Motor neuron (in vitro differentiated cells): ENCODE measurements around the gene C4B. TPM values are rescaled to one million over a fixed set of nuclear protein-coding genes. Genes with fewer than 3 reads are reported as not detected.
"Not testable (repeated sequence)": the region's sequence is repeated elsewhere in the genome, so short reads cannot be mapped to it uniquely, and the experiment has no call there.

Experiments used
- ATAC-seq, 8 experiments: fragments of 200-7000 bp; cut with Tn5 transposase; replicated peaks in 6 of 8; 2 replicates each; pipeline ENCODE4 v1.8.0; 2021; ENCODE audit warnings: mild to moderate bottlenecking in 8 of 8, moderate library complexity in 8 of 8
- H3K27ac ChIP-seq, 2 donors: fragments of 250-450 bp; sonication (Bioruptor Pico); 2 replicates each; pipeline ENCODE4 v1.9.0; 2021; ENCODE audit warnings: antibody characterized with exemption in 2 of 2, mild to moderate bottlenecking in 2 of 2, moderate library complexity in 1 of 2
- H3K4me1 ChIP-seq, 2 donors: fragments of 250-450 bp; sonication (Bioruptor Pico); replicated peaks in 1 of 2; 2 replicates each; pipeline ENCODE4 v1.6.1; 2021; ENCODE audit warnings: antibody characterized with exemption in 2 of 2, mild to moderate bottlenecking in 2 of 2, moderate library complexity in 1 of 2
- H3K4me3 ChIP-seq, 5 donors: fragments of 250-450 bp; sonication (Bioruptor Pico); 2 replicates each; pipeline ENCODE4 v1.9.0; 2021; ENCODE audit warnings: antibody characterized with exemption in 5 of 5, mild to moderate bottlenecking in 5 of 5, moderate library complexity in 4 of 5
- WGBS, 10 experiments: fragments of 450-650 bp; shearing (Covaris generic); methylation state at CpG; one replicate each; pipeline ENCODE4 v1.0.0; 2022; 5-methylcytosine and 5-hydroxymethylcytosine counted together
- in situ Hi-C, 9 experiments: fragments of 400-800 bp; cut with MboI; loops; one replicate each; pipeline ENCODE4 v1.15.0; 2021; ENCODE audit warnings: low sequenced_read_pairs in 9 of 9, low pct_unique_long_range_greater_than_20kb in 2 of 9; ENCODE audit not compliant: unreplicated experiment in 9 of 9
- total RNA-seq, 8 experiments: library from RNA; unstranded; fragments of 300-600 nt; gene quantifications; 2 replicates each; pipeline versions ENCODE4 v1.2.3 to v1.2.4, GENCODE V29; 2022

The C4B gene
- total RNA-seq, 8 experiments from 2014 or later, result 2.5 to 575 (median 14.2) TPM

DNA sequence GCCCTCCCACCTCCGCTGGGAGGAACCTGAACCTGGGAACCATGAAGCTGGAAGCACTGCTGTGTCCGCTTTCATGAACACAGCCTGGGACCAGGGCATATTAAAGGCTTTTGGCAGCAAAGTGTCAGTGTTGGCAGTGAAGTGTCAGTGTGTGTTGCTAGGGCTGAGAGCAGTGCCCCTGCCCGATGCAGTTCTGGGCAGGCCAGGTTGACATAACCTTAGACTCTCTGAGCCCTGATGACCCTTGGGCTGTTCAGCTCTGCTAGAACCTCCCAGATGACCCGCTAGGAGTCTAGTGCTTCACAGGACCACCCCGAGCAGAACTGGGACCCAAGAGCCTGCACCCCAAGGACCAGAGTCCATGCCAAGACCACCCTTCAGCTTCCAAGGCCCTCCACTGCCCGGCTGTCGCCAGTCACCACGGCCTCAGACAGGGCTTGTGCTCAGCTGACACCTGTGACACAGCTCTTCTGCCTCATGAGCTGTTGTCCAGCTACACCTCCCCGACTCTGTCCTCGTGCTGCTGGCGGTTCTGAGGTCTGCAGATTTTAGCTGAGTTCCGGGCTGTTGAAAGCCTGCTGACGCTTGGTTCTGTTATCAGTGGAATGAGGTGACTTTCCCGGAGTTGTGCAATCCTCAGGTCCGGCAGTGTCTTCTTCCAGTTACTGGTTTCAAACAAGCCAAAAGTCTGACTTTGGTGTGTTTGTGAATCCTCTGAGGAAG lies 11.9 kb upstream of the C4B start:
- ATAC-seq, result peak in 2 of 8 experiments; percentile 7 to 11
- no CpG with 5 or more reads among the region's 15 CpGs for WGBS, 10 experiments
- H3K4me1 ChIP-seq, H3K4me3 ChIP-seq, in situ Hi-C loops, H3K27ac ChIP-seq: not testable (repeated sequence)

DNA sequence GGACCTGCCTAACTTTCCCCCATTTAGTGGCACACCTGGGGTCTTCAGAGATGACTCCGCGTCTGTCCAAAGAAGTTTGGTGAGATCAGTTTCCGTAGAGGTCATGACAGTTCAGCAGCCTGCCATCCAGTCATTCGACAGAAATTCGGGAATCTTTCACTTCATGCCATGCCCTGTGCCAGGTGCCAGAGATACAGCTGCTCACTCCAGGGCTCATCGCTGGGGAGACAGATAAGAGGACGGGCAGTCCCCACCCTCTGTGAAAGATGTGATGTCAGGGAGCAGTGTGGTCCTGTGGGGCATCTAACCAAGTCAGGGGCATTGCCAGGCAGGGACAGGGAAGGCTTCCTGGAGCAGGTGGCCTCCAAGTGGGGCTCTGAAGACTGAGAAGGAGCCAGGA lies 11.3 kb upstream of the C4B start:
- H3K4me1 ChIP-seq, in situ Hi-C loops, H3K27ac ChIP-seq, ATAC-seq, H3K4me3 ChIP-seq: not testable (repeated sequence)
- no CpG with 5 or more reads among the region's 7 CpGs for WGBS, 10 experiments

DNA sequence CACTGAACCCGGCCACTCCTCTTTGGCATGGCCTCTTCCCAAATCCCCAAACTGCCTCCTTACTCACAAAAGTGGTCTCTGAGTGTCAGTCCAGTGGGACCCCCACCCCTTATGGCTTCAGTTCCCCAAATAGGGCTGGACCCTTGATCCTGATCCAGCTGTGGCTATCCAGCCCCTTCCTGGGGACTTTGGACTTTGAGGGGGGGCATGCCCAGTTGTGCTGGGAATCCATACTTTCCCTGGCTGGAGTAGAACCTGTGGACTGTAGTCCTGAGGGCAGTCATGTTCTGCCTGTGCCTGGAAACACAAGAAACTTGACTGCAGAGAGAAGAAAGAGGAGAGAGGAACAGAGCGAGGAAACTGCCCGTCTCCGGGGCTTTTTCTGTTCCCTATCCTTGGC lies 10.2 kb upstream of the C4B start:
- in situ Hi-C loops, H3K4me3 ChIP-seq, ATAC-seq, H3K27ac ChIP-seq, H3K4me1 ChIP-seq: not testable (repeated sequence)
- WGBS, 10 experiments, result 94% methylated on average over 3 of the region's 4 CpGs; no CpG with 5 or more reads in 9 of the 10 experiments

DNA sequence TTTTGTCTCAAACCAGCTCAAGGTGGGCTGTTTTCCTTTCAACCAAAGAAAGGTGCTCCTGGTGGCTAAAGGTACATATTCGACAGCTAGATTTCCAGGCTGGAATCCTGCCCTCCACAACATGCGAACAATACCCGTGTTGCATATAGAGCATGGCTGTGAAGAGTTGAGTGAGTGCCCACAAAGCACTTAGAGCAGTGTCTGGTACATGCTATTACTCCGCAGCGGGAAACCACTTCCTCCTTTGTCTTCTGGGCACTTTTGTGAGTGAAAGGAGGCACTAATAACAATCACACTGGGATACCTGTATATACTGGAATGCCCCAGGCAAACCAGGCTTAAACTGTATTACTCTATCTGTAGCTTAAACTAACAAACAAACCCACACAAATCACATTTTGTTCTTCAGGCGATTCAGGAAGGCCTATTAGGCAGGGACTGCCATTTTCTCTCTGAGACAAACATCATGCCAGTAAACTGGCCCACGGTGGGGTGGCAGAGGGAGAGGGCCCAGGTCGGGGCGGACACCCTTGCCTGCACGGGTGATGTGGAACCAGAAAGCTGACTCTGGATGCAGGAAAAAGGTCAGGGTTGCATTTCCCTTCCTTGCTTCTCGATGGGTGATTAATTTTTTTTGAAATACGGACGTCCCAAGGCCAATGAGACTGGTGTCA lies 9.6 kb upstream of the C4B start:
- ATAC-seq, in situ Hi-C loops: not testable (repeated sequence)
- WGBS, 10 experiments, result no CpG with 5 or more reads among the region's 13 CpGs

DNA sequence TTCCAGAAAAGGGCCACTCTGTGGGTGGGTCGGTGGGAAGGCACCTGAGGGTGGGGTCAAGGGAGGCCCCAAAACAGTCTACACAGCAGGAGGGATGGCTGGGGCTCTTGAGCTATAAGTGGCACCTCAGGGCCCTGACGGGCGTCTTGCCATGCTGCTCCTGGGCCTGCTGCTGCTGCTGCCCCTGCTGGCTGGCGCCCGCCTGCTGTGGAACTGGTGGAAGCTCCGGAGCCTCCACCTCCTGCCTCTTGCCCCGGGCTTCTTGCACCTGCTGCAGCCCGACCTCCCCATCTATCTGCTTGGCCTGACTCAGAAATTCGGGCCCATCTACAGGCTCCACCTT lies 9.1 kb upstream of the C4B start:
- in situ Hi-C loops, ATAC-seq, H3K4me3 ChIP-seq, H3K4me1 ChIP-seq, H3K27ac ChIP-seq: not testable (repeated sequence)
- no CpG with 5 or more reads among the region's 9 CpGs for WGBS, 10 experiments

More for the DNA sequence above, 9.6 kb upstream of the C4B start:
- H3K4me3 ChIP-seq, H3K27ac ChIP-seq, H3K4me1 ChIP-seq: not testable (repeated sequence)

DNA sequence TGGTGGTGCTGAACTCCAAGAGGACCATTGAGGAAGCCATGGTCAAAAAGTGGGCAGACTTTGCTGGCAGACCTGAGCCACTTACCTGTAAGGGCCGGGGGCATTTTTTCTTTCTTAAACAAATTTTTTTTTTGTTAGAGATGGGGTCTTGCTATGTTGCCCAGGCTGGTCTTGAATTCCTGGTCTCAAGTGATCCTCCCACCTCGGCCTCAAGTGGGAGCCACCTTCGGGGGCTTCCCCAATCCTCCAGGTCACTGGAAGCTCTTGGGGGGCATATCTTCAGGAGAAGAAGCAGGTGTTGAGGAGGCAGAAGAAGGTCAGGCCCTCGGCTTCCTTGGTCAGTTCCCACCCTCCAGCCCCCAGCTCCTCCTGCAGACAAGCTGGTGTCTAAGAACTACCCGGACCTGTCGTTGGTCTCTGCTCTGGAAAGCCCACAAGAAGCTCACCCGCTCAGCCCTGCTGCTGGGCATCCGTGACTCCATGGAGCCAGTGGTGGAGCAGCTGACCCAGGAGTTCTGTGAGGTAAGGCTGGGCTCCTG lies 8.5 kb upstream of the C4B start:
- H3K4me1 ChIP-seq, H3K27ac ChIP-seq, H3K4me3 ChIP-seq, ATAC-seq, in situ Hi-C loops: not testable (repeated sequence)
- 70% methylated on average over 2 of the region's 8 CpGs; no CpG with 5 or more reads in 9 of the 10 experiments for WGBS, 10 experiments

DNA sequence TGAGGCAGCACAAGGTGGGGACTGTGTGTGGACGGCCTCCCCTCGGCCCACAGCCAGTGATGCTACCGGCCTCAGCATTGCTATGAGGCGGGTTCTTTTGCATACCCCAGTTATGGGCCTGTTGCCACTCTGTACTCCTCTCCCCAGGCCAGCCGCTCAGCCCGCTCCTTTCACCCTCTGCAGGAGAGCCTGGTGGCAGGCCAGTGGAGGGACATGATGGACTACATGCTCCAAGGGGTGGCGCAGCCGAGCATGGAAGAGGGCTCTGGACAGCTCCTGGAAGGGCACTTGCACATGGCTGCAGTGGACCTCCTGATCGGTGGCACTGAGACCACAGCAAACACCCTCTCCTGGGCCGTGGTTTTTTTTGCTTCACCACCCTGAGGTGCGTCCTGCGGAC lies 7.5 kb upstream of the C4B start:
- ATAC-seq, result peak; percentile 11 to 49 (median 21)
- H3K4me1 ChIP-seq, in situ Hi-C loops, H3K4me3 ChIP-seq, H3K27ac ChIP-seq: not testable (repeated sequence)
- WGBS, 10 experiments, result 80 to 90% methylated on average over 2 of the region's 12 CpGs; no CpG with 5 or more reads in 8 of the 10 experiments

DNA sequence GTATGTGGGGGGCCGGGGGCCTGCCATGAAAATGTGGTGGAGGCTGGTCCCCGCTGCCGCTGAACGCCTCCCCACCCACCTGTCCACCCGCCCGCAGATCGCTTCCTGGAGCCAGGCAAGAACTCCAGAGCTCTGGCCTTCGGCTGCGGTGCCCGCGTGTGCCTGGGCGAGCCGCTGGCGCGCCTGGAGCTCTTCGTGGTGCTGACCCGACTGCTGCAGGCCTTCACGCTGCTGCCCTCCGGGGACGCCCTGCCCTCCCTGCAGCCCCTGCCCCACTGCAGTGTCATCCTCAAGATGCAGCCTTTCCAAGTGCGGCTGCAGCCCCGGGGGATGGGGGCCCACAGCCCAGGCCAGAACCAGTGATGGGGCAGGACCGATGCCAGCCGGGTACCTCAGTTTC lies 6.6 kb upstream of the C4B start:
- H3K4me3 ChIP-seq, H3K4me1 ChIP-seq, ATAC-seq, H3K27ac ChIP-seq, in situ Hi-C loops: not testable (repeated sequence)
- no CpG with 5 or more reads among the region's 24 CpGs for whole genome bisulfite sequencing, 10 experiments

DNA sequence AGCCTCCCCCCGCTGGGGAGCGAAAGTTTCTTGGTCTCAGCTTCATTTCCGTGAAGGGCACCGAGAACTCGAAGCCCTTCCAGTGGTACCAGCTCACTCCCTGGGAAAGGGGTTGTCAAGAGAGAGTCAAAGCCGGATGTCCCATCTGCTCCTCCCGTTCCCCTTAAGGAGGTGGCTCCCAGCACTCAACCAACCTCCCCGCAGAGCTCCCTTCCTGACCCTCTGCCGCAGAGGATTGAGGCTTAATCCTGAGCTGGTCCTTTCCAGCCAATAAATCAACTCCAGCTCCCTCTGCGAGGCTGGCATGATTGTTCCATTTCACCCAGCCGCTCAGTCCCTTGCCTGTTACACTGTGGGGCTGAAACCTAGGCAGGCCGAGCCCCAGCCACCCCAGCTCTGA lies 6.0 kb upstream of the C4B start:
- peak in 4 of 8 experiments; percentile 3 to 18 (median 6) for ATAC-seq
- H3K27ac ChIP-seq, H3K4me3 ChIP-seq, in situ Hi-C loops, H3K4me1 ChIP-seq: not testable (repeated sequence)
- no CpG with 5 or more reads among the region's 12 CpGs for WGBS, 10 experiments

DNA sequence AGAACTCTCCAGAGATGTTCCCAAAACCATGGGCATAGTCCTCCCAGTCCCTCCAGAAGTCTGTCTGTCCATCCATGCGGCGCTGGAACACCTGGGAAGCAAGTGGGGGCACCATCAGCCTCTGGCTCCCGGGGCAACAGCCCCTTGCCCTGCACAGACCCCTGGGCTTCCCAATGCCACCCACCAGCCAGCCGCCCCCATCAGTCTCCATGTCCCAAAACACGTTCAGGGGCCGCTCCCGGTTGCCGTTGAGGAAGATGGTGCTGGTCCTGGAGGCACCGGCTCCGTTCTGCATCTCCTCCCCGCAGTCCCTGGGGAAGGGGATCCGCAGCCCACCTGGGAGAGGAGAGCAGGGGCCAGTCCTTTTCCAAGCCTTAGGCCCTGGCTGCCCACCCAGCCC lies 5.1 kb upstream of the C4B start:
- H3K27ac ChIP-seq, in situ Hi-C loops, ATAC-seq, H3K4me3 ChIP-seq, H3K4me1 ChIP-seq: not testable (repeated sequence)
- no CpG with 5 or more reads among the region's 12 CpGs for WGBS, 10 experiments

DNA sequence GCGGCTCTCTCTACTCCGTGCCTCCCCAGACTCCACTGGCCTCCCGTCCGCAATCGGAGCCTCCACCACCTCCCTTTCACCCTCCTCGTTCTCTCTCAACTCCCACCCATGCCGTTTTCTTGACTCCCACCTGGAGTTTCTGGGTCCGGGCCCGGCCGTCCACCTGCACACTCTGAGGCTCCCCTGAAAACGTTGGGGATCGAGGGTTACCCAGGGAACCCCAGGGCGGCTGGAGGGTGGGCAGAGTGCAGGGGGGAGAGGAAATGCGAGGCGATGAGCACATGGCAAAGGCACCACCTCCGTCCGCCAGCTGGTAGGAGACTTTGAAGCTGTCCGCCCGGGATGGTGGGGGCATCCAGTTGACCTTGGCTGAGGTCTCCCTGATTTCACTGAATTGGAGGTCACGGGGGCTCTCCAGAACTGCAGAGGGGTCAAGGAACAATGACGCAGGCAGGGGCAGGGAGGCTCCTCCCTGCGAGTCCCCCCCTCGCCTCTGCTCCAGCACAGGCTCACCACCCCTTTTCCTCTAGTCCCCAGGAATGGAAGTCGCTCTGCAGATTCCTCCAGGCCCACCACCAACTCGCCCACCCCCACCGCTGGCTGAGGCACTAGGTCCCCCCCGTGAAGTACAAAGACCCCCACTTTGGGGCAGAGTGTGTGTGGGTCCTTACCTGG lies 3.6 kb upstream of the C4B start:
- H3K4me3 ChIP-seq, H3K27ac ChIP-seq, ATAC-seq, in situ Hi-C loops, H3K4me1 ChIP-seq: not testable (repeated sequence)
- no CpG with 5 or more reads among the region's 27 CpGs for WGBS, 10 experiments

DNA sequence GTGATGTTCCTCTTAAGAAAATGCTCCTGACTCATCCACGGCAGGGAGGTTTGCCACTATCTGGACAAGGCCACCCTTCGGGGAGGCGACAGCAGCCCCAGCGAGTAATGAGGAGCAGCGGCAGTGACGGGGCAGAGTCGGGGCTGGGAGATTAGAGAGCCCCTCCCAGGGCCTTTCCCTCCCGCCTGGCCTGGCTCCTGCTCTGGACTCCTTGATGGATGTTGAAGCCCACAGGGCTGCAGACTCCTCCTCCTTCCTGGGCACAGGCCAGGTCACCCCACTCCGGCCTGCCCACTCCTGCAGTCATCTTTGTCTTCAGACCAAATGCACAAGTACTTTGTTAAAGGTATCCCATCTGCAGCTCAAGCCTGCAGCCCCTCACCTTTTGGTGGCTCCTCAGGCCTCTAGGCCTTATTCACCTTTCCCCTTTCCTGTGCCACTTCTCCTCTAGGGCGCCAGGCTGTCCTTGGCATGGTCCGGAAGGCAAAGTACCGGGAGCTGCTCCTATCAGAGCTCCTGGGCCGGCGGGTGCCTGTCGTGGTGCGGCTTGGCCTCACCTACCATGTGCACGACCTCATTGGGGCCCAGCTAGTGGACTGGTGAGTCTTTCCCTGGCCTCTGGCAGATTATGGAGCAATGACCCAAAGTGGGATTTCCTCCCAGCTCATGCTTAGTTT lies 1.5 kb upstream of the C4B start:
- H3K27ac ChIP-seq, in situ Hi-C loops, H3K4me1 ChIP-seq, H3K4me3 ChIP-seq: not testable (repeated sequence)
- WGBS, 10 experiments, result no CpG with 5 or more reads among the region's 17 CpGs
- peak in 7 of 8 experiments; percentile 58 to 84 (median 73) for ATAC-seq

DNA sequence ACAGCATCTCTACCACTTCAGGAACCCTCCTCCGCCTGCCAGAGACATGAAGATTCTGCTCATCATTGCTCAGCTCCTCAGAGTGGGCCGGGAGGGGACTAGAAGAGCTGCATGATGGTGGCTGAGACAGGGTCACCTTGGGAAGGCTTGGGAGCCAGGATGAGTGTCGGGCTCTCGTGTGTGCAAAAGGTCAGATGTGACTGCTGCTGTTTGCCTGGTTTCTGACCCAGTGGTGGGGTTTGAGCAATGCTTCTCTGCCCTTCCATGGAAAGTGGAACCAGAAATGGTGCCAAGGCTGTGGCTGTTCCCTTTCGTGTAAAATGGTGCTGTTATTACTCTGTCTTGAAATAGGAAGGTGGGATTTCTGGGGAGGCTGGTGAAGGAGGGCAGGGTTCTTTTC lies 857 bp upstream of the C4B start:
- WGBS, 10 experiments, result no CpG with 5 or more reads among the region's 5 CpGs
- H3K4me1 ChIP-seq, ATAC-seq, in situ Hi-C loops, H3K4me3 ChIP-seq, H3K27ac ChIP-seq: not testable (repeated sequence)
